SK-N-MC (cell line): Measurements from ENCODE around the gene HYOU1.

Experiments
- EZH2 ChIP-seq: fragments of 200-600 bp; sonication (generic); IDR thresholded peaks from one replicate; pipeline ENCODE4 v1.6.1; 2017; ENCODE audit warnings: antibody characterized with exemption
- FOXP2 ChIP-seq: optimal IDR thresholded peaks from 2 replicates; pipeline ENCODE3; 2011; ENCODE audit warnings: mild to moderate bottlenecking, moderate library complexity; ENCODE audit not compliant: insufficient read depth; ENCODE audit errors: extremely low read length, control extremely low read depth
- POLR2AphosphoS5 ChIP-seq: IDR thresholded peaks from 2 replicates; pipeline ENCODE4 v1.6.1; 2012; ENCODE audit warnings: mild to moderate bottlenecking, low read depth, low read length, borderline replicate concordance

- TF ChIP-seq EZH2 (no peak), POLR2AphosphoS5 (no peak), FOXP2 (no peak)
These were observed 10.5 kb downstream of the HYOU1 start for GRCh38 chr11:119046489-119046888.
